HepG2 (cell line): ENCODE results near the gene CDK5RAP1. TPM values are rescaled to one million over a fixed set of nuclear protein-coding genes. Genes with fewer than 3 reads are reported as not detected.

Experiments
- ERF ChIP-seq: IDR thresholded peaks from 2 replicates; pipeline ENCODE4 v1.6.1; 2018; ENCODE audit warnings: missing biosample characterization, missing genetic modification reagents
- FOXP1 ChIP-seq, 2 experiments: fragments of 450-650 bp in 1 of 2; IDR thresholded peaks; 2 replicates each; pipeline ENCODE4 v1.6.1; 2017 to 2018; ENCODE audit warnings: antibody characterized with exemption in 1 of 2
- GABPA ChIP-seq, 2 experiments: IDR thresholded peaks; 2 replicates each; pipeline ENCODE4 v1.6.1; 2011 to 2016; ENCODE audit warnings: low read depth in 2 of 2, low read length in 1 of 2, missing biosample characterization in 1 of 2, missing genetic modification characterization in 1 of 2
- MZF1 ChIP-seq: sonication (generic); formaldehyde crosslinking; IDR thresholded peaks from 2 replicates; pipeline ENCODE4 v1.8.1; 2023; ENCODE audit warnings: mild to moderate bottlenecking, missing genetic modification reagents, borderline replicate concordance
- NR2F2 ChIP-seq: IDR thresholded peaks from 2 replicates; pipeline ENCODE4 v1.6.1; 2012; ENCODE audit warnings: low read depth, inconsistent platforms, borderline replicate concordance
- THAP11 ChIP-seq: IDR thresholded peaks from 2 replicates; pipeline ENCODE4 v1.6.1; 2016; ENCODE audit warnings: missing biosample characterization, missing genetic modification reagents
- UBTF ChIP-seq: sonication (generic); formaldehyde crosslinking; IDR thresholded peaks from 2 replicates; pipeline ENCODE4 v1.4.0; 2020; ENCODE audit warnings: mild to moderate bottlenecking, missing genetic modification reagents
- ZFAT ChIP-seq: sonication (generic); formaldehyde crosslinking; conservative IDR thresholded peaks from 2 replicates; pipeline ENCODE4 v1.8.1; 2023; ENCODE audit warnings: missing genetic modification reagents, inconsistent platforms
- ZNF235 ChIP-seq: sonication (generic); formaldehyde crosslinking; IDR thresholded peaks from 2 replicates; pipeline ENCODE4 v1.8.1; 2023; ENCODE audit warnings: mild to moderate bottlenecking, missing genetic modification reagents, borderline replicate concordance
- ZNF446 ChIP-seq: sonication (generic); formaldehyde crosslinking; IDR thresholded peaks from 2 replicates; pipeline ENCODE4 v1.5.0; 2020; ENCODE audit warnings: mild to moderate bottlenecking, missing genetic modification reagents
- ZNF557 ChIP-seq: sonication (generic); formaldehyde crosslinking; IDR thresholded peaks from 2 replicates; pipeline ENCODE4 v1.4.0; 2020; ENCODE audit warnings: missing genetic modification reagents
- ZNF609 ChIP-seq: sonication (generic); formaldehyde crosslinking; IDR thresholded peaks from 2 replicates; pipeline ENCODE4 v1.4.0; 2020; ENCODE audit warnings: mild to moderate bottlenecking, missing genetic modification reagents, borderline replicate concordance
- ZNF773 ChIP-seq: sonication (generic); formaldehyde crosslinking; IDR thresholded peaks from 2 replicates; pipeline ENCODE4 v1.4.0; 2020; ENCODE audit warnings: missing genetic modification reagents, borderline replicate concordance
- ZNF83 ChIP-seq: sonication (generic); formaldehyde crosslinking; IDR thresholded peaks from 2 replicates; pipeline ENCODE4 v1.4.0; 2020; ENCODE audit warnings: missing genetic modification reagents, mild to moderate bottlenecking, borderline replicate concordance
- polyA plus RNA-seq, 8 experiments: library from polyadenylated mRNA; depleted of rRNA in 3 of 8; stranded (reverse) in 7 of 8; unstranded in 1 of 8; fragments of >200 nt; fragmentation: Illumina TruSeq in 4 of 8; extraction: Trizol in 4 of 8; gene quantifications; 2 replicates each; pipeline versions ENCODE4 v1.2.1 to v1.2.3, GENCODE V29; 2011 to 2016; ENCODE audit warnings: low read depth in 4 of 8, missing spikeins in 1 of 8, mixed read lengths in 1 of 8; ENCODE audit not compliant: insufficient read depth in 1 of 8
- total RNA-seq, 5 experiments: library from RNA; depleted of rRNA; stranded (reverse); fragments of >200 nt; fragmentation: Illumina TruSeq; extraction: Trizol; gene quantifications; 2 replicates each; pipeline ENCODE4 v1.2.3, GENCODE V29; 2016; ENCODE audit warnings: low read depth in 1 of 5
- TF ChIP-seq, protein P1 (sequence below): sonication (generic); formaldehyde crosslinking; IDR thresholded peaks from 2 replicates; pipeline ENCODE4 v1.8.0; 2022; ENCODE audit warnings: missing genetic modification reagents, mild to moderate bottlenecking, moderate library complexity, borderline replicate concordance
- TF ChIP-seq, protein P2 (sequence below): sonication (generic); formaldehyde crosslinking; IDR thresholded peaks from 2 replicates; pipeline ENCODE4 v1.4.0; 2020; ENCODE audit warnings: missing genetic modification reagents
- TF ChIP-seq, protein P3 (sequence below): sonication (generic); formaldehyde crosslinking; conservative IDR thresholded peaks from 2 replicates; pipeline ENCODE4 v1.4.0; 2020; ENCODE audit warnings: missing genetic modification reagents

The CDK5RAP1 gene
- total and polyA plus RNA-seq, 2 of the 13 experiments (the other 11 are each of a cell fraction or from before 2014, with no cell fraction given): 53.6 to 98.2 TPM

DNA sequence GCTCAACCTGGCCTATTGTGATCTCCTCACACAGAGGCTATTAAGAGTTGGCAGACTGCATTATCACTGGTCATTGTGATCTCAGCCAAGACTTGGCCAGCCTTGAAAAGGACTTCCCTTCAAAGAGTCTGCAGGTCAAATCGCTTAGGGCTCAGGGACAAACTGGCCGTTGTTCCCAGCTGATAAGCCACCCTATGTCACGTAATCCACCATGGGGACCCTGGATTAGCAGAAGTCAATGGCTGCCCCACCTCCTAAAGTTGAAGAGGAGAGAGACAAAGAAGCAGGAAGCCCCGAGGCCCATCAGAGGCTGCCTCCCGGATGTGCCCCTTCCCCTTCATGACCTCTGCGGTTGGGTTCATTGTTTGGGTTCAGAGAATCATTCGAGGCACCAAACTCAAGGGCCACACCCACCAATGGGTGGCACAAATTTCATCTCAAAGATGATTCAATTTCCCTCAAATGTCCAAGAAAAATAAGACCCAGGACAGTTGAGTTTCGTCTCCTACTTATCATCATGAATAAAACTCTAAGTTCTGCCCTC, 61.7 kb downstream of the CDK5RAP1 start (continued):
- TF ChIP-seq ZNF609 (CRISPR knock-in tag) (peak; percentile 89), ERF (CRISPR knock-in tag) (peak; percentile 26; the same call in 1 of the 2 replicates), FOXP1 (IDR thresholded peaks at IDR 0.05) (no peak), FOXP1 (CRISPR knock-in tag; IDR thresholded peaks at IDR 0.05) (peak; percentile 40; the same call in 1 of the 2 replicates), ZFAT (no peak), ZNF557 (CRISPR knock-in tag) (0 out of 2 replicates have a peak, but pooled peaks have one; percentile 60), ZNF83 (CRISPR knock-in tag) (no peak), UBTF (CRISPR knock-in tag) (peak; percentile 20; the same call in 1 of the 2 replicates), NR2F2 (peak; percentile 97), ZNF773 (CRISPR knock-in tag) (no peak), THAP11 (CRISPR knock-in tag) (no peak), GABPA (IDR thresholded peaks at IDR 0.05; ENCODE audit: low read depth, low read length) (peak; percentile 53), GABPA (CRISPR knock-in tag; IDR thresholded peaks at IDR 0.05; ENCODE audit: low read depth) (peak; percentile 84), MZF1 (CRISPR knock-in tag) (no peak), ZNF235 (CRISPR knock-in tag) (no peak), ZNF446 (CRISPR knock-in tag) (no peak)
- TF ChIP-seq, protein P1, sequence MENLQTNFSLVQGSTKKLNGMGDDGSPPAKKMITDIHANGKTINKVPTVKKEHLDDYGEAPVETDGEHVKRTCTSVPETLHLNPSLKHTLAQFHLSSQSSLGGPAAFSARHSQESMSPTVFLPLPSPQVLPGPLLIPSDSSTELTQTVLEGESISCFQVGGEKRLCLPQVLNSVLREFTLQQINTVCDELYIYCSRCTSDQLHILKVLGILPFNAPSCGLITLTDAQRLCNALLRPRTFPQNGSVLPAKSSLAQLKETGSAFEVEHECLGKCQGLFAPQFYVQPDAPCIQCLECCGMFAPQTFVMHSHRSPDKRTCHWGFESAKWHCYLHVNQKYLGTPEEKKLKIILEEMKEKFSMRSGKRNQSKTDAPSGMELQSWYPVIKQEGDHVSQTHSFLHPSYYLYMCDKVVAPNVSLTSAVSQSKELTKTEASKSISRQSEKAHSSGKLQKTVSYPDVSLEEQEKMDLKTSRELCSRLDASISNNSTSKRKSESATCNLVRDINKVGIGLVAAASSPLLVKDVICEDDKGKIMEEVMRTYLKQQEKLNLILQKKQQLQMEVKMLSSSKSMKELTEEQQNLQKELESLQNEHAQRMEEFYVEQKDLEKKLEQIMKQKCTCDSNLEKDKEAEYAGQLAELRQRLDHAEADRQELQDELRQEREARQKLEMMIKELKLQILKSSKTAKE: peak; percentile 86
- TF ChIP-seq, protein P2, sequence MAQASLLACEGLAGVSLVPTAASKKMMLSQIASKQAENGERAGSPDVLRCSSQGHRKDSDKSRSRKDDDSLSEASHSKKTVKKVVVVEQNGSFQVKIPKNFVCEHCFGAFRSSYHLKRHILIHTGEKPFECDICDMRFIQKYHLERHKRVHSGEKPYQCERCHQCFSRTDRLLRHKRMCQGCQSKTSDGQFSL (CRISPR knock-in tag): no peak
- TF ChIP-seq, protein P3, sequence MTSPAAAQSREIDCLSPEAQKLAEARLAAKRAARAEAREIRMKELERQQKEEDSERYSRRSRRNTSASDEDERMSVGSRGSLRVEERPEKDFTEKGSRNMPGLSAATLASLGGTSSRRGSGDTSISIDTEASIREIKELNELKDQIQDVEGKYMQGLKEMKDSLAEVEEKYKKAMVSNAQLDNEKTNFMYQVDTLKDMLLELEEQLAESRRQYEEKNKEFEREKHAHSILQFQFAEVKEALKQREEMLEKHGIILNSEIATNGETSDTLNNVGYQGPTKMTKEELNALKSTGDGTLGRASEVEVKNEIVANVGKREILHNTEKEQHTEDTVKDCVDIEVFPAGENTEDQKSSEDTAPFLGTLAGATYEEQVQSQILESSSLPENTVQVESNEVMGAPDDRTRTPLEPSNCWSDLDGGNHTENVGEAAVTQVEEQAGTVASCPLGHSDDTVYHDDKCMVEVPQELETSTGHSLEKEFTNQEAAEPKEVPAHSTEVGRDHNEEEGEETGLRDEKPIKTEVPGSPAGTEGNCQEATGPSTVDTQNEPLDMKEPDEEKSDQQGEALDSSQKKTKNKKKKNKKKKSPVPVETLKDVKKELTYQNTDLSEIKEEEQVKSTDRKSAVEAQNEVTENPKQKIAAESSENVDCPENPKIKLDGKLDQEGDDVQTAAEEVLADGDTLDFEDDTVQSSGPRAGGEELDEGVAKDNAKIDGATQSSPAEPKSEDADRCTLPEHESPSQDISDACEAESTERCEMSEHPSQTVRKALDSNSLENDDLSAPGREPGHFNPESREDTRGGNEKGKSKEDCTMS (CRISPR knock-in tag): no peak
